ENCODE measurements around the gene ID2. TPM values are rescaled to one million over a fixed set of nuclear protein-coding genes. Genes with fewer than 3 reads are reported as not detected.

ID2 gene
- total RNA-seq, 1 experiment from 2014 or later: 249 TPM

DNA sequence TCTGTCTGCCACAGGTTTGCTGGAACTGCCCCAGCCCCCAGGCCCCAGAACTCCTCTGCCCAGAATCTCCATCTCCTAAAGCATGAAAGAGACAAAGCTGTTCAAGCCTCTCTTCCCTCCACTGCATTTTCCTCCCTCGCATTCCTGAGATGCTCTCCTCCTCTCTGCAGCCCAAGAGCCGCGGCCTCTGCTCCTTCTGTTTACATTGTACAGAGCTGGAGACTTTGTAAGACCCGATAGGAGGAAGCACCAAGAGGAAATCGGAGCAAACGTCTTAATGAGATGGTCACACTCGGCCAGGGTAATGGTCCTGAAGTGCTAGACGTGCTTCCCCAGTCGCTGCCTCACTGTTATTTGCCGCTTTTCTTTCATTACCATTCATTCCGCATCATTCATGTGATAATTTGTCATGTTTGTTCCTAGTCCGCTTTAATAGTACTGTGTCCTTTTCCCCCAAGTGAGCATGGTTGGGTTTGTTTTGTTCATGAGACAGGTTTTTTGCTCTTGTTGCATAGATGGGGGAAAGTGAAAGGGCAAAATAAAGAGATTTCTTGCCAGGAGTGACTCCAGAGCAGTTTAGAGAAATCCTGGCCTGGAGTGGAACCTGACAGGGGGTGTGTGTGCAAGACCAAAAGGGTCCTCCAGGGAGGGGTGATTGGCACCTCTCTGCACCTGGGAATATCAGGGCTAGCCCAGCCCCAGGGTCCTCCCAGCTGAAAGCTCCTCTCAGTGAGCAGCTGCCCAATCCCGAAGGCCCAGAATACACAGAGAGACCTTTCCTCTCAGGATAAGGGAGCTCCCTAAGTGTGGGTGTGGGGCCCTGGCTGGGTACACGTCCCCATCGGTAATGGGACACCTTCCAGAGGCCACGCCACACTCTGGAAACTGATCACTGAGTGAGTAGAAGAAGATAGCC lies 44.9 kb upstream of the ID2 start:
- ChIA-PET POLR2A (ENCODE audit: low non-redundant PET) (no interaction called here), CTCF (no interaction called here)
- no peak for DNase-seq (ENCODE audit: low spot score)
- Histone ChIP-seq H3K27me3 (replicated peaks; ENCODE audit: insufficient read depth, low read depth, low read length, poor library complexity) (no peaks in the 10 kb centered on the region), H3K27ac (ENCODE audit: low read depth, low read length, poor library complexity, severe bottlenecking) (no peak overlapping the region), H3K36me3 (ENCODE audit: insufficient read depth, low read length, poor library complexity, severe bottlenecking) (no peaks in the 10 kb centered on the region), H3K4me1 (ENCODE audit: insufficient read depth, low read length, poor library complexity, severe bottlenecking) (peaks cover 22% of the 10 kb centered on the region), H3K9me3 (ENCODE audit: low read depth, low read length, poor library complexity, severe bottlenecking) (no peaks in the 10 kb centered on the region), H3K4me3 (ENCODE audit: low read depth, low read length, poor library complexity, severe bottlenecking) (no peak overlapping the region)
- TF ChIP-seq, protein P1, sequence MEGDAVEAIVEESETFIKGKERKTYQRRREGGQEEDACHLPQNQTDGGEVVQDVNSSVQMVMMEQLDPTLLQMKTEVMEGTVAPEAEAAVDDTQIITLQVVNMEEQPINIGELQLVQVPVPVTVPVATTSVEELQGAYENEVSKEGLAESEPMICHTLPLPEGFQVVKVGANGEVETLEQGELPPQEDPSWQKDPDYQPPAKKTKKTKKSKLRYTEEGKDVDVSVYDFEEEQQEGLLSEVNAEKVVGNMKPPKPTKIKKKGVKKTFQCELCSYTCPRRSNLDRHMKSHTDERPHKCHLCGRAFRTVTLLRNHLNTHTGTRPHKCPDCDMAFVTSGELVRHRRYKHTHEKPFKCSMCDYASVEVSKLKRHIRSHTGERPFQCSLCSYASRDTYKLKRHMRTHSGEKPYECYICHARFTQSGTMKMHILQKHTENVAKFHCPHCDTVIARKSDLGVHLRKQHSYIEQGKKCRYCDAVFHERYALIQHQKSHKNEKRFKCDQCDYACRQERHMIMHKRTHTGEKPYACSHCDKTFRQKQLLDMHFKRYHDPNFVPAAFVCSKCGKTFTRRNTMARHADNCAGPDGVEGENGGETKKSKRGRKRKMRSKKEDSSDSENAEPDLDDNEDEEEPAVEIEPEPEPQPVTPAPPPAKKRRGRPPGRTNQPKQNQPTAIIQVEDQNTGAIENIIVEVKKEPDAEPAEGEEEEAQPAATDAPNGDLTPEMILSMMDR (conservative IDR thresholded peaks at IDR 0.05; ENCODE audit: low read depth, low read length): no peak
- no peak for TF ChIP-seq EZH2 (IDR thresholded peaks at IDR 0.05; ENCODE audit: borderline replicate concordance, low read depth, low read length, poor library complexity, severe bottlenecking)
- no TSS peak for BruUV-seq (replicated peaks)
- intact Hi-C loops (cut with micrococcal nuclease; ENCODE audit: unreplicated experiment): no loop called here

DNA sequence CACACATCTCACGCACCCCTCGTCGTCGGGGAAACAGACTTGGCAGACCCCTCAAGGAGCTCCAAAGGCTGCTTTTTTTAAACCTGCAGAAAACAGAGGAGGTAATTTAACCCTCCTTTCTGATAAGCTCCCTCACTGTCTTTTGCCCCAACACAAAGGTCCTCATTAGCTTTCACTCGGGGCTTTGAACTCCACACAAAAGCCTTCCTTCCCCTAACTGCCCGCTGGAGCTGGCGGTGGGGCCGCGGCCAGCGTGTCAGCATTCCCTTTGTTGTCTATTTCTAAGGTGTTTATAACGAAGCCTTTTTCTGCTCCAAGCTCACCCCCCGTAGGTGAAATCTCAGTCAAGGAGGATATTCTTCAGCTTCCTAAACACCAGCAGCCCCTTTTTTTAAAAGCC lies 43.5 kb upstream of the ID2 start:
- Histone ChIP-seq H3K36me3 (ENCODE audit: insufficient read depth, low read length, poor library complexity, severe bottlenecking) (no peaks in the 10 kb centered on the region), H3K4me1 (ENCODE audit: insufficient read depth, low read length, poor library complexity, severe bottlenecking) (peaks cover 13% of the 10 kb centered on the region), H3K27me3 (replicated peaks; ENCODE audit: insufficient read depth, low read depth, low read length, poor library complexity) (no peaks in the 10 kb centered on the region)

DNA sequence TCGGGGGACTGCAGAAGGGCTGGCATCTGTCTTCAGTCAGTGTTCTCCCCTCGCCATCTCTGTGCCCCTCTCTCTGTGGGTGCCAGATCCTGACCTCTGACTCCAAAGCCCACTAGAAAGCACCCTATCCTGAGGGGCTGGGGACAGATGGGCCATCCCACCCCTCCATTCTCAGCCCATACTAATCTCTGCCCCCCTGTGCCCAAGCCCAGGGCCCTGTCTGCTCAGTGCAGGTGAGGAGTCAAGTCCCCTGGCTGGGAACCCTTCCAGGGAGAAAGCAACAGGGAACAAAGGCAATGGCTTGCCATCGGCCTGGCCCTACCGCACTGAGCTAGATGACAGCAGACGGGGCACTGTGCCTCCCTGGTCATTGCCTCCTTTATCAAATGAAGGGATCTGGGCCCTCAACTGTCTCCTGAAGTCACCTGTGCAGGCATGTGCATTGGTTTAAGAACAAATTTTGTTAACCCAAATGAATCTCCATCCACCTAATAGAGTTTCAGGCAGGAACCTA lies 42.7 kb upstream of the ID2 start:
- POLR2A ChIA-PET (ENCODE audit: low non-redundant PET): no interaction called here
- TF ChIP-seq, protein P1 (conservative IDR thresholded peaks at IDR 0.05; ENCODE audit: low read depth, low read length): no peak
- no peak for TF ChIP-seq EZH2 (IDR thresholded peaks at IDR 0.05; ENCODE audit: borderline replicate concordance, low read depth, low read length, poor library complexity, severe bottlenecking)
- Histone ChIP-seq H3K36me3 (ENCODE audit: insufficient read depth, low read length, poor library complexity, severe bottlenecking) (no peaks in the 10 kb centered on the region), H3K27ac (ENCODE audit: low read depth, low read length, poor library complexity, severe bottlenecking) (no peak overlapping the region), H3K4me1 (ENCODE audit: insufficient read depth, low read length, poor library complexity, severe bottlenecking) (peaks cover 5% of the 10 kb centered on the region), H3K27me3 (replicated peaks; ENCODE audit: insufficient read depth, low read depth, low read length, poor library complexity) (no peaks in the 10 kb centered on the region), H3K9me3 (ENCODE audit: low read depth, low read length, poor library complexity, severe bottlenecking) (no peaks in the 10 kb centered on the region), H3K4me3 (ENCODE audit: low read depth, low read length, poor library complexity, severe bottlenecking) (no peak overlapping the region)
- CTCF ChIA-PET: no interaction called here
- BruUV-seq (replicated peaks): no TSS peak
- no peak for DNase-seq (ENCODE audit: low spot score)
- intact Hi-C loops (cut with micrococcal nuclease; ENCODE audit: unreplicated experiment): no loop called here

More for the DNA sequence above, 43.5 kb upstream of the ID2 start:
- Histone ChIP-seq H3K27ac (ENCODE audit: low read depth, low read length, poor library complexity, severe bottlenecking) (no peak overlapping the region), H3K9me3 (ENCODE audit: low read depth, low read length, poor library complexity, severe bottlenecking) (no peaks in the 10 kb centered on the region), H3K4me3 (ENCODE audit: low read depth, low read length, poor library complexity, severe bottlenecking) (no peak overlapping the region)
- BruUV-seq (replicated peaks): no TSS peak
- CTCF ChIA-PET: no interaction called here
- POLR2A ChIA-PET (ENCODE audit: low non-redundant PET): no interaction called here
- no peak for DNase-seq (ENCODE audit: low spot score)
- intact Hi-C loops (cut with micrococcal nuclease; ENCODE audit: unreplicated experiment): no loop called here
- TF ChIP-seq EZH2 (IDR thresholded peaks at IDR 0.05; ENCODE audit: borderline replicate concordance, low read depth, low read length, poor library complexity, severe bottlenecking): no peak
- TF ChIP-seq, protein P1 (conservative IDR thresholded peaks at IDR 0.05; ENCODE audit: low read depth, low read length): no peak
